ENCODE data around the gene AP3S1. TPM values are rescaled to one million over a fixed set of nuclear protein-coding genes. Genes with fewer than 3 reads are reported as not detected.
A peak's percentile ranks its signal among the peaks of the same experiment; 100 is the strongest.

Gene AP3S1
- total and polyA plus RNA-seq, 2 of the 13 experiments (the other 11 are each of a cell fraction or from before 2014, with no cell fraction given) = 50.5 to 85.9 TPM

DNA sequence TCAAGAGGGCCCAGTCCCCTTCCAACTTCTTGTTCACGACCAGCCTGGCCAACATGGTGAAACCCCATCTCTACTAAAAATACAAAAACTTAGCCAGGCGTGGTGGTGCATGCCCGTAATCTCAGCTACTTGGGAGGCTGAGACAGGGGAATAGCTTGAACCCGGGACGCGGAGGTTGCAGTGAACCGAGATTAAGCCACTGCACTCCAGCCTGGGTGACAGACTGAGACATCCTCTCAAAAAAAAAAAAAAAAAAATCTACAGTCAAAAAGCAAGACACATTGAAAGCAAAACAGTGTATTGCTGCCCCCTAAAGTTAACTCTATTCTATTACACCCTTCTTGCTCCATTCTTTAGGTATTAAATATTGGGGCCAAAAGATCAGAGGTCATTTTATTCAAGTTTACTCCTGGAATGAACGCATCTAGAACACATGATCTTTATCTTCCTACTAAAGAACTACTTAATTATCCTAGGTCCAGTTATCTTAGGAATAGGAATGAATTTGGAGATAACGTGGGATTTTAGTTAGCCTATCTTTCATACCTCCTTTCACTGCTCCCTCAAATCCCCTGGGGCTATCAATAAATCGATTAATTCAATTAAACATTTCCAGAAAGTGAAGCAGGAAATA, 2.7 kb upstream of the AP3S1 start (continued):
- TF ChIP-seq, protein P1, sequence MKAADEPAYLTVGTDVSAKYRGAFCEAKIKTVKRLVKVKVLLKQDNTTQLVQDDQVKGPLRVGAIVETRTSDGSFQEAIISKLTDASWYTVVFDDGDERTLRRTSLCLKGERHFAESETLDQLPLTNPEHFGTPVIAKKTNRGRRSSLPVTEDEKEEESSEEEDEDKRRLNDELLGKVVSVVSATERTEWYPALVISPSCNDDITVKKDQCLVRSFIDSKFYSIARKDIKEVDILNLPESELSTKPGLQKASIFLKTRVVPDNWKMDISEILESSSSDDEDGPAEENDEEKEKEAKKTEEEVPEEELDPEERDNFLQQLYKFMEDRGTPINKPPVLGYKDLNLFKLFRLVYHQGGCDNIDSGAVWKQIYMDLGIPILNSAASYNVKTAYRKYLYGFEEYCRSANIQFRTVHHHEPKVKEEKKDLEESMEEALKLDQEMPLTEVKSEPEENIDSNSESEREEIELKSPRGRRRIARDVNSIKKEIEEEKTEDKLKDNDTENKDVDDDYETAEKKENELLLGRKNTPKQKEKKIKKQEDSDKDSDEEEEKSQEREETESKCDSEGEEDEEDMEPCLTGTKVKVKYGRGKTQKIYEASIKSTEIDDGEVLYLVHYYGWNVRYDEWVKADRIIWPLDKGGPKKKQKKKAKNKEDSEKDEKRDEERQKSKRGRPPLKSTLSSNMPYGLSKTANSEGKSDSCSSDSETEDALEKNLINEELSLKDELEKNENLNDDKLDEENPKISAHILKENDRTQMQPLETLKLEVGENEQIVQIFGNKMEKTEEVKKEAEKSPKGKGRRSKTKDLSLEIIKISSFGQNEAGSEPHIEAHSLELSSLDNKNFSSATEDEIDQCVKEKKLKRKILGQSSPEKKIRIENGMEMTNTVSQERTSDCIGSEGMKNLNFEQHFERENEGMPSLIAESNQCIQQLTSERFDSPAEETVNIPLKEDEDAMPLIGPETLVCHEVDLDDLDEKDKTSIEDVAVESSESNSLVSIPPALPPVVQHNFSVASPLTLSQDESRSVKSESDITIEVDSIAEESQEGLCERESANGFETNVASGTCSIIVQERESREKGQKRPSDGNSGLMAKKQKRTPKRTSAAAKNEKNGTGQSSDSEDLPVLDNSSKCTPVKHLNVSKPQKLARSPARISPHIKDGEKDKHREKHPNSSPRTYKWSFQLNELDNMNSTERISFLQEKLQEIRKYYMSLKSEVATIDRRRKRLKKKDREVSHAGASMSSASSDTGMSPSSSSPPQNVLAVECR (CRISPR knock-in tag; IDR thresholded peaks at IDR 0.05; ENCODE audit: borderline replicate concordance) = no peak
- TF ChIP-seq, protein P2, sequence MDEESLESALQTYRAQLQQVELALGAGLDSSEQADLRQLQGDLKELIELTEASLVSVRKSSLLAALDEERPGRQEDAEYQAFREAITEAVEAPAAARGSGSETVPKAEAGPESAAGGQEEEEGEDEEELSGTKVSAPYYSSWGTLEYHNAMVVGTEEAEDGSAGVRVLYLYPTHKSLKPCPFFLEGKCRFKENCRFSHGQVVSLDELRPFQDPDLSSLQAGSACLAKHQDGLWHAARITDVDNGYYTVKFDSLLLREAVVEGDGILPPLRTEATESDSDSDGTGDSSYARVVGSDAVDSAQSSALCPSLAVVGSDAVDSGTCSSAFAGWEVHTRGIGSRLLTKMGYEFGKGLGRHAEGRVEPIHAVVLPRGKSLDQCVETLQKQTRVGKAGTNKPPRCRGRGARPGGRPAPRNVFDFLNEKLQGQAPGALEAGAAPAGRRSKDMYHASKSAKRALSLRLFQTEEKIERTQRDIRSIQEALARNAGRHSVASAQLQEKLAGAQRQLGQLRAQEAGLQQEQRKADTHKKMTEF (CRISPR knock-in tag; IDR thresholded peaks at IDR 0.05) = no peak
- TF ChIP-seq, protein P3, sequence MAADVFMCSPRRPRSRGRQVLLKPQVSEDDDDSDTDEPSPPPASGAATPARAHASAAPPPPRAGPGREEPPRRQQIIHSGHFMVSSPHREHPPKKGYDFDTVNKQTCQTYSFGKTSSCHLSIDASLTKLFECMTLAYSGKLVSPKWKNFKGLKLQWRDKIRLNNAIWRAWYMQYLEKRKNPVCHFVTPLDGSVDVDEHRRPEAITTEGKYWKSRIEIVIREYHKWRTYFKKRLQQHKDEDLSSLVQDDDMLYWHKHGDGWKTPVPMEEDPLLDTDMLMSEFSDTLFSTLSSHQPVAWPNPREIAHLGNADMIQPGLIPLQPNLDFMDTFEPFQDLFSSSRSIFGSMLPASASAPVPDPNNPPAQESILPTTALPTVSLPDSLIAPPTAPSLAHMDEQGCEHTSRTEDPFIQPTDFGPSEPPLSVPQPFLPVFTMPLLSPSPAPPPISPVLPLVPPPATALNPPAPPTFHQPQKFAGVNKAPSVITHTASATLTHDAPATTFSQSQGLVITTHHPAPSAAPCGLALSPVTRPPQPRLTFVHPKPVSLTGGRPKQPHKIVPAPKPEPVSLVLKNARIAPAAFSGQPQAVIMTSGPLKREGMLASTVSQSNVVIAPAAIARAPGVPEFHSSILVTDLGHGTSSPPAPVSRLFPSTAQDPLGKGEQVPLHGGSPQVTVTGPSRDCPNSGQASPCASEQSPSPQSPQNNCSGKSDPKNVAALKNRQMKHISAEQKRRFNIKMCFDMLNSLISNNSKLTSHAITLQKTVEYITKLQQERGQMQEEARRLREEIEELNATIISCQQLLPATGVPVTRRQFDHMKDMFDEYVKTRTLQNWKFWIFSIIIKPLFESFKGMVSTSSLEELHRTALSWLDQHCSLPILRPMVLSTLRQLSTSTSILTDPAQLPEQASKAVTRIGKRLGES (CRISPR knock-in tag; IDR thresholded peaks at IDR 0.05; ENCODE audit: borderline replicate concordance) = no peak
- TF ChIP-seq ZNF180 (CRISPR knock-in tag; IDR thresholded peaks at IDR 0.05; ENCODE audit: borderline replicate concordance, low read depth) (no peak), TGIF2 (CRISPR knock-in tag; IDR thresholded peaks at IDR 0.05) (no peak), ZMYM2 (CRISPR knock-in tag; IDR thresholded peaks at IDR 0.05) (no peak), MBD4 (IDR thresholded peaks at IDR 0.05; ENCODE audit: borderline replicate concordance, low read length) (no peak), KDM5A (IDR thresholded peaks at IDR 0.05; ENCODE audit: borderline replicate concordance, low read length) (peak; percentile 38; the same call in 1 of the 2 replicates), ZBTB21 (CRISPR knock-in tag; IDR thresholded peaks at IDR 0.05) (no peak), SP4 (CRISPR knock-in tag; IDR thresholded peaks at IDR 0.05) (no peak), ERF (CRISPR knock-in tag; IDR thresholded peaks at IDR 0.05) (no peak), NR2F1 (CRISPR knock-in tag; IDR thresholded peaks at IDR 0.05) (peak in 1 of 2 experiments; percentile 58; a peak in 2 of 4 replicates)
- TF ChIP-seq, protein P4, sequence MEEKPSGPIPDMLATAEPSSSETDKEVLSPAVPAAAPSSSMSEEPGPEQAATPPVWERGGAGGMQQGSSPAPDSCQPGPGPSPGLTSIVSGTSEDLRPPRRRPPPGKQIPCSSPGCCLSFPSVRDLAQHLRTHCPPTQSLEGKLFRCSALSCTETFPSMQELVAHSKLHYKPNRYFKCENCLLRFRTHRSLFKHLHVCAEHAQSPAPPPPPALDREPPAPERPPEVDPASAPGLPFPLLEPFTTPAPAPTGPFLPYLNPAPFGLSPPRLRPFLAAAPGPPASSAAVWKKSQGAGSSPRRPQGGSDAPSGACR (CRISPR knock-in tag; IDR thresholded peaks at IDR 0.05) = no peak
- TF ChIP-seq, protein P5, sequence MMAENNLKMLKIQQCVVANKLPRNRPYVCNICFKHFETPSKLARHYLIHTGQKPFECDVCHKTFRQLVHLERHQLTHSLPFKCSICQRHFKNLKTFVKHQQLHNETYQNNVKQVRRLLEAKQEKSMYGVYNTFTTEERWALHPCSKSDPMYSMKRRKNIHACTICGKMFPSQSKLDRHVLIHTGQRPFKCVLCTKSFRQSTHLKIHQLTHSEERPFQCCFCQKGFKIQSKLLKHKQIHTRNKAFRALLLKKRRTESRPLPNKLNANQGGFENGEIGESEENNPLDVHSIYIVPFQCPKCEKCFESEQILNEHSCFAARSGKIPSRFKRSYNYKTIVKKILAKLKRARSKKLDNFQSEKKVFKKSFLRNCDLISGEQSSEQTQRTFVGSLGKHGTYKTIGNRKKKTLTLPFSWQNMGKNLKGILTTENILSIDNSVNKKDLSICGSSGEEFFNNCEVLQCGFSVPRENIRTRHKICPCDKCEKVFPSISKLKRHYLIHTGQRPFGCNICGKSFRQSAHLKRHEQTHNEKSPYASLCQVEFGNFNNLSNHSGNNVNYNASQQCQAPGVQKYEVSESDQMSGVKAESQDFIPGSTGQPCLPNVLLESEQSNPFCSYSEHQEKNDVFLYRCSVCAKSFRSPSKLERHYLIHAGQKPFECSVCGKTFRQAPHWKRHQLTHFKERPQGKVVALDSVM (CRISPR knock-in tag; IDR thresholded peaks at IDR 0.05) = peak; percentile 55
- TF ChIP-seq, protein P6, sequence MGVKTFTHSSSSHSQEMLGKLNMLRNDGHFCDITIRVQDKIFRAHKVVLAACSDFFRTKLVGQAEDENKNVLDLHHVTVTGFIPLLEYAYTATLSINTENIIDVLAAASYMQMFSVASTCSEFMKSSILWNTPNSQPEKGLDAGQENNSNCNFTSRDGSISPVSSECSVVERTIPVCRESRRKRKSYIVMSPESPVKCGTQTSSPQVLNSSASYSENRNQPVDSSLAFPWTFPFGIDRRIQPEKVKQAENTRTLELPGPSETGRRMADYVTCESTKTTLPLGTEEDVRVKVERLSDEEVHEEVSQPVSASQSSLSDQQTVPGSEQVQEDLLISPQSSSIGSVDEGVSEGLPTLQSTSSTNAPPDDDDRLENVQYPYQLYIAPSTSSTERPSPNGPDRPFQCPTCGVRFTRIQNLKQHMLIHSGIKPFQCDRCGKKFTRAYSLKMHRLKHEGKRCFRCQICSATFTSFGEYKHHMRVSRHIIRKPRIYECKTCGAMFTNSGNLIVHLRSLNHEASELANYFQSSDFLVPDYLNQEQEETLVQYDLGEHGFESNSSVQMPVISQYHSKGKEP (CRISPR knock-in tag; IDR thresholded peaks at IDR 0.05) = no peak

Data from HepG2 (cell line).